Upper lobe of left lung (tissue), 4 donors: Measurements from ENCODE around the gene CD79A.

Source experiments
- EP300 ChIP-seq, 4 donors: sonication (generic); formaldehyde crosslinking; IDR thresholded peaks; one replicate each; pipeline ENCODE4 v1.5.1; 2017; ENCODE audit warnings: antibody characterized with exemption in 4 of 4, control low read depth in 2 of 4
- POLR2A ChIP-seq, 4 donors: fragments of 450-650 bp; IDR thresholded peaks; one replicate each; pipeline ENCODE4 v1.5.1; 2016 to 2017; ENCODE audit warnings: antibody characterized with exemption in 4 of 4, mild to moderate bottlenecking in 2 of 4
- POLR2AphosphoS5 ChIP-seq, 2 donors: sonication (generic); formaldehyde crosslinking; IDR thresholded peaks; one replicate each; pipeline ENCODE4 v1.5.1; 2017; ENCODE audit warnings: antibody characterized with exemption in 2 of 2
- TF ChIP-seq, protein P1 (sequence below), 6 experiments: fragments of 450-650 bp in 4 of 6; fragments of 200-600 bp in 2 of 6; sonication (generic) in 2 of 6; IDR thresholded peaks; one replicate each; pipeline ENCODE4 v1.5.1; 2016 to 2019; ENCODE audit warnings: antibody characterized with exemption in 6 of 6

- TF ChIP-seq POLR2A (IDR thresholded peaks at IDR 0.05) (no peak), EP300 (IDR thresholded peaks at IDR 0.05) (no peak), POLR2AphosphoS5 (IDR thresholded peaks at IDR 0.05) (no peak)
- TF ChIP-seq, protein P1, sequence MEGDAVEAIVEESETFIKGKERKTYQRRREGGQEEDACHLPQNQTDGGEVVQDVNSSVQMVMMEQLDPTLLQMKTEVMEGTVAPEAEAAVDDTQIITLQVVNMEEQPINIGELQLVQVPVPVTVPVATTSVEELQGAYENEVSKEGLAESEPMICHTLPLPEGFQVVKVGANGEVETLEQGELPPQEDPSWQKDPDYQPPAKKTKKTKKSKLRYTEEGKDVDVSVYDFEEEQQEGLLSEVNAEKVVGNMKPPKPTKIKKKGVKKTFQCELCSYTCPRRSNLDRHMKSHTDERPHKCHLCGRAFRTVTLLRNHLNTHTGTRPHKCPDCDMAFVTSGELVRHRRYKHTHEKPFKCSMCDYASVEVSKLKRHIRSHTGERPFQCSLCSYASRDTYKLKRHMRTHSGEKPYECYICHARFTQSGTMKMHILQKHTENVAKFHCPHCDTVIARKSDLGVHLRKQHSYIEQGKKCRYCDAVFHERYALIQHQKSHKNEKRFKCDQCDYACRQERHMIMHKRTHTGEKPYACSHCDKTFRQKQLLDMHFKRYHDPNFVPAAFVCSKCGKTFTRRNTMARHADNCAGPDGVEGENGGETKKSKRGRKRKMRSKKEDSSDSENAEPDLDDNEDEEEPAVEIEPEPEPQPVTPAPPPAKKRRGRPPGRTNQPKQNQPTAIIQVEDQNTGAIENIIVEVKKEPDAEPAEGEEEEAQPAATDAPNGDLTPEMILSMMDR (IDR thresholded peaks at IDR 0.05), result no peak
Observed at GRCh38 chr19:41918653-41919244, 41.7 kb downstream of the CD79A start.
